Measurements from ENCODE around the gene NRG4. TPM values are rescaled to one million over a fixed set of nuclear protein-coding genes. Genes with fewer than 3 reads are reported as not detected.

Gene NRG4
- total RNA-seq, 2 donors from 2014 or later: 4.0 to 6.8 TPM

GRCh38 chr15:75900577-75900976 is 111.6 kb downstream of the NRG4 start:
- ATAC-seq: no peak
- intact Hi-C loops (cut with DNase I, micrococcal nuclease): no loop called here
- DNase-seq: no peak

GRCh38 chr15:75895731-75896130 is 116.5 kb downstream of the NRG4 start:
- intact Hi-C loops (cut with DNase I, micrococcal nuclease): no loop called here
- DNase-seq (no peak), ATAC-seq (no peak)

GRCh38 chr15:75891895-75892294 is 120.3 kb downstream of the NRG4 start:
- intact Hi-C loops (cut with DNase I, micrococcal nuclease): no loop called here
- ATAC-seq: no peak
- no peak for DNase-seq

Other genes with a start within 250 kb of the NRG4 start
- 10 to 100 TPM; 16.0 to 19.4 TPM for gene UBE2Q2, start 169.0 kb downstream of the NRG4 start, total RNA-seq
- 10 to 100 TPM; 20.9 to 24.8 TPM for gene FBXO22, start 108.5 kb downstream of the NRG4 start, total RNA-seq
- gene TMEM266, start 47.6 kb upstream of the NRG4 start, total RNA-seq: not detected

Measured in left colon (tissue), 2 donors.